ENCODE results near the gene YJEFN3.
A peak's percentile ranks its signal among the peaks of the same experiment; 100 is the strongest.

The YJEFN3 gene

GRCh38 chr19:19528721-19529490 lies at the start of gene YJEFN3:
Gene YJEFN3, plus strand, starts transcription at chr19:19528911. Its CDS starts 22 bp downstream, at chr19:19528933.
- no peak for DNase-seq (ENCODE audit: insufficient read length, low spot score)
- FAIRE-seq: no peak

GRCh38 chr19:19480688-19481087 lies 48.0 kb upstream of the YJEFN3 start:
- DNase-seq (ENCODE audit: insufficient read length, low spot score): no peak
- no peak for FAIRE-seq

GRCh38 chr19:19482809-19483596 lies 45.7 kb upstream of the YJEFN3 start:
- DNase-seq (ENCODE audit: insufficient read length, low spot score) (no peak), FAIRE-seq (no peak)

- no peak for FAIRE-seq
- DNase-seq (ENCODE audit: insufficient read length, low spot score): no peak
Observed at GRCh38 chr19:19485161-19485997, 43.3 kb upstream of the YJEFN3 start.

- no peak for DNase-seq (ENCODE audit: insufficient read length, low spot score)
- no peak for FAIRE-seq
Observed at GRCh38 chr19:19485998-19486290, 42.8 kb upstream of the YJEFN3 start.

- DNase-seq (ENCODE audit: insufficient read length, low spot score): no peak
- no peak for FAIRE-seq
Observed at GRCh38 chr19:19486343-19487076, 42.2 kb upstream of the YJEFN3 start.

- FAIRE-seq: no peak
Observed at GRCh38 chr19:19487077-19487949, 41.4 kb upstream of the YJEFN3 start.

GRCh38 chr19:19487950-19488874 lies 40.5 kb upstream of the YJEFN3 start:
- DNase-seq (ENCODE audit: insufficient read length, low spot score) (no peak), FAIRE-seq (no peak)

More at GRCh38 chr19:19487077-19487949, 41.4 kb upstream of the YJEFN3 start:
- DNase-seq (ENCODE audit: insufficient read length, low spot score): no peak

- FAIRE-seq: peak; percentile 78
- DNase-seq (ENCODE audit: insufficient read length, low spot score): peak; percentile 76
Observed at GRCh38 chr19:19488875-19489690, 39.6 kb upstream of the YJEFN3 start.

- no peak for DNase-seq (ENCODE audit: insufficient read length, low spot score)
- no peak for FAIRE-seq
Observed at GRCh38 chr19:19489804-19490204, 38.9 kb upstream of the YJEFN3 start.

- FAIRE-seq: peak; percentile 91
- DNase-seq (ENCODE audit: insufficient read length, low spot score): peak; percentile 91
Observed at GRCh38 chr19:19490214-19490968, 38.3 kb upstream of the YJEFN3 start.

GRCh38 chr19:19491321-19492025 lies 37.2 kb upstream of the YJEFN3 start:
- FAIRE-seq (no peak), DNase-seq (ENCODE audit: insufficient read length, low spot score) (no peak)

- DNase-seq (ENCODE audit: insufficient read length, low spot score) (no peak), FAIRE-seq (no peak)
Observed at GRCh38 chr19:19492026-19492610, 36.6 kb upstream of the YJEFN3 start.

GRCh38 chr19:19493841-19494546 lies 34.7 kb upstream of the YJEFN3 start:
- FAIRE-seq: no peak

More at GRCh38 chr19:19493841-19494546, 34.7 kb upstream of the YJEFN3 start:
- no peak for DNase-seq (ENCODE audit: insufficient read length, low spot score)
